ENCODE data around the gene NBL1.

The NBL1 gene

DNA sequence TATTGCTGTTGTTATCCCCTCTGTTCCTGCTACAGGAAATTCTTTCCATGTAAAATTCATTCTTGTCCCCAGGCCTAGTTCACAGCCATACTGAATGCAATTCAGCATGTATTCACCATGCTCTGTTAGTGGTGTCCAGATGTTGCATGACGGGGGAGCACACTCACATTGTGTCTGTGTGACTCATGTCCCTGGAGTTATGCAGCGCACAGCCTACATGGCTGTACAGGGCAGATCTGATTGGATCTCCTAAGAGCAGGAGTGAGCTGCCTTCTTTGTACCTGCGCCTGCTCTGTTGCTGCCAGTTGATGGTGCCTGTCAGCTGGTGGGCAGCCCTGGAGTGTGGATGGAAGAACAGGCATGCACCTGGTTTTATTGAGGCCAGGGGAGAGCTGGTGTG lies 38.1 kb downstream of the NBL1 start:
- no peaks in the 10 kb centered on the region for H3K36me3 ChIP-seq (replicated peaks; ENCODE audit: insufficient read depth, low read length)
- no peaks in the 10 kb centered on the region for H3K9me3 ChIP-seq (replicated peaks; ENCODE audit: insufficient read depth, low read length)
- H3K4me2 ChIP-seq (ENCODE audit: low read depth, low read length): no peak overlapping the region
- H3K27me3 ChIP-seq (replicated peaks; ENCODE audit: insufficient read depth, low read length): peaks cover 3% of the 10 kb centered on the region; the same call in 1 of the 2 replicates
- no peak for DNase-seq
- no peaks in the 10 kb centered on the region for H3K4me1 ChIP-seq (ENCODE audit: low read length)
- H3K9me2 ChIP-seq (replicated peaks; ENCODE audit: insufficient read depth, low read length): no peaks in the 10 kb centered on the region
- no peak overlapping the region for H2AFZ ChIP-seq (ENCODE audit: low read length)
- no peak overlapping the region for H3K4me3 ChIP-seq (ENCODE audit: low read length)
- H4K20me1 ChIP-seq (ENCODE audit: insufficient read depth, low read length): no peaks in the 10 kb centered on the region
- H3K9ac ChIP-seq (ENCODE audit: low read length): no peak overlapping the region
- H3F3A ChIP-seq (ENCODE audit: insufficient read depth, low read length): no peaks in the 10 kb centered on the region
- TF ChIP-seq, protein P1, sequence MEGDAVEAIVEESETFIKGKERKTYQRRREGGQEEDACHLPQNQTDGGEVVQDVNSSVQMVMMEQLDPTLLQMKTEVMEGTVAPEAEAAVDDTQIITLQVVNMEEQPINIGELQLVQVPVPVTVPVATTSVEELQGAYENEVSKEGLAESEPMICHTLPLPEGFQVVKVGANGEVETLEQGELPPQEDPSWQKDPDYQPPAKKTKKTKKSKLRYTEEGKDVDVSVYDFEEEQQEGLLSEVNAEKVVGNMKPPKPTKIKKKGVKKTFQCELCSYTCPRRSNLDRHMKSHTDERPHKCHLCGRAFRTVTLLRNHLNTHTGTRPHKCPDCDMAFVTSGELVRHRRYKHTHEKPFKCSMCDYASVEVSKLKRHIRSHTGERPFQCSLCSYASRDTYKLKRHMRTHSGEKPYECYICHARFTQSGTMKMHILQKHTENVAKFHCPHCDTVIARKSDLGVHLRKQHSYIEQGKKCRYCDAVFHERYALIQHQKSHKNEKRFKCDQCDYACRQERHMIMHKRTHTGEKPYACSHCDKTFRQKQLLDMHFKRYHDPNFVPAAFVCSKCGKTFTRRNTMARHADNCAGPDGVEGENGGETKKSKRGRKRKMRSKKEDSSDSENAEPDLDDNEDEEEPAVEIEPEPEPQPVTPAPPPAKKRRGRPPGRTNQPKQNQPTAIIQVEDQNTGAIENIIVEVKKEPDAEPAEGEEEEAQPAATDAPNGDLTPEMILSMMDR (IDR thresholded peaks at IDR 0.05; ENCODE audit: low read length): no peak
- TF ChIP-seq EZH2 (optimal IDR thresholded peaks at IDR 0.05; ENCODE audit: low read depth, low read length) (no peak), EZH2phosphoT487 (IDR thresholded peaks at IDR 0.05; ENCODE audit: low read length) (no peak)
- H3K27ac ChIP-seq (ENCODE audit: low read length): no peak overlapping the region
- H3K79me2 ChIP-seq (ENCODE audit: low read length): no peaks in the 10 kb centered on the region

DNA sequence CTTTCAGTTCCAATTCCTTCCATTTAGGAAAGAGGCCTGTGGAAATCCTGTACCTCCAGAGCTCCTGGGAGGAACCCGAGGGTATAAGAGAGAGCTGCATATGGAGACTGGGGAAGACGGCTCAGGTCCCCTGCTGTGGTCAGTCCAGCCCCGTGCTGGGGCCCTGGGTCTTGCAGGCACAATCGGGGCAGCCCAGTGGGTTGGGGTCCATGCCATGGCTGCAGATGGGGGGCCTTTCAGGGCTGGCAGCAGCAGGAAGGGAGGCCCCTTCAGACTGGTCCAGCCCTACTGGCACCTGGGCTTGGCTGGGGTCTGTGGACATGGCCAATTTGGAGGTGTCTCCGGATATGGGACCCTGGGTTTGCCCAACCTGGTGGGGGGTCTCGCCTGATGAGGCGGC lies 38.8 kb downstream of the NBL1 start:
- H3K9me3 ChIP-seq (replicated peaks; ENCODE audit: insufficient read depth, low read length): no peaks in the 10 kb centered on the region
- no peak overlapping the region for H3K4me3 ChIP-seq (ENCODE audit: low read length)
- no peak overlapping the region for H3K4me2 ChIP-seq (ENCODE audit: low read depth, low read length)
- no peak overlapping the region for H3K9ac ChIP-seq (ENCODE audit: low read length)
- H3K9me2 ChIP-seq (replicated peaks; ENCODE audit: insufficient read depth, low read length): no peaks in the 10 kb centered on the region
- H2AFZ ChIP-seq (ENCODE audit: low read length): no peak overlapping the region
- H3K36me3 ChIP-seq (replicated peaks; ENCODE audit: insufficient read depth, low read length): no peaks in the 10 kb centered on the region
- no peaks in the 10 kb centered on the region for H3K79me2 ChIP-seq (ENCODE audit: low read length)
- H3K27ac ChIP-seq (ENCODE audit: low read length): no peak overlapping the region
- H4K20me1 ChIP-seq (ENCODE audit: insufficient read depth, low read length): no peaks in the 10 kb centered on the region
- no peak for DNase-seq
- H3K4me1 ChIP-seq (ENCODE audit: low read length): no peaks in the 10 kb centered on the region
- no peaks in the 10 kb centered on the region for H3F3A ChIP-seq (ENCODE audit: insufficient read depth, low read length)
- TF ChIP-seq EZH2 (optimal IDR thresholded peaks at IDR 0.05; ENCODE audit: low read depth, low read length): no peak
- TF ChIP-seq, protein P1 (IDR thresholded peaks at IDR 0.05; ENCODE audit: low read length): no peak
- no peak for TF ChIP-seq EZH2phosphoT487 (IDR thresholded peaks at IDR 0.05; ENCODE audit: low read length)
- no peaks in the 10 kb centered on the region for H3K27me3 ChIP-seq (replicated peaks; ENCODE audit: insufficient read depth, low read length)

DNA sequence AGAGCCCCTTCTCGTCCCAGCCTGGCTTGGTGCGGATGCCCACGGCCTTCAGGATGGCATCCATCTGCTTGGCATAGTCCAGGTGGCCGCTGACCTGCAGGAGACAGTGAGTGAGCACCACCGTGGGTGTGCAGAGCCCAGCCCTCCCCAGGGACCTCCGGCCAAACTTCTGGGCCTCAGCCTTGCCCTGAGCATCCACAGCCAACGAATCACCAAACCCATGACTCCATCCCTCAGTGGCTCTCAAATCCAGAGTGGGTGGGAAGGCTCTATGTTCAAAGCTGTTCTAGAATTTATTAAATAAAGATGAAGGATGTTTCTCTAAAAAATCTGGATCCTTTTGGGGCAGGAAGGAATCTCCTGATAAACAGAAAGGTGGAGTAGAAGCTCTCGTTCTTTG lies 39.2 kb downstream of the NBL1 start:
- Histone ChIP-seq H3K9me2 (replicated peaks; ENCODE audit: insufficient read depth, low read length) (no peaks in the 10 kb centered on the region), H4K20me1 (ENCODE audit: insufficient read depth, low read length) (no peaks in the 10 kb centered on the region), H3K4me1 (ENCODE audit: low read length) (no peaks in the 10 kb centered on the region), H3K9me3 (replicated peaks; ENCODE audit: insufficient read depth, low read length) (no peaks in the 10 kb centered on the region), H2AFZ (ENCODE audit: low read length) (no peak overlapping the region), H3K4me3 (ENCODE audit: low read length) (no peak overlapping the region), H3F3A (ENCODE audit: insufficient read depth, low read length) (no peaks in the 10 kb centered on the region), H3K27me3 (replicated peaks; ENCODE audit: insufficient read depth, low read length) (no peaks in the 10 kb centered on the region), H3K9ac (ENCODE audit: low read length) (no peak overlapping the region), H3K27ac (ENCODE audit: low read length) (no peak overlapping the region), H3K79me2 (ENCODE audit: low read length) (no peaks in the 10 kb centered on the region), H3K4me2 (ENCODE audit: low read depth, low read length) (no peak overlapping the region), H3K36me3 (replicated peaks; ENCODE audit: insufficient read depth, low read length) (no peaks in the 10 kb centered on the region)
- no peak for DNase-seq
- TF ChIP-seq EZH2 (optimal IDR thresholded peaks at IDR 0.05; ENCODE audit: low read depth, low read length) (no peak), EZH2phosphoT487 (IDR thresholded peaks at IDR 0.05; ENCODE audit: low read length) (no peak)
- TF ChIP-seq, protein P1 (IDR thresholded peaks at IDR 0.05; ENCODE audit: low read length): no peak
